ENCODE measurements around the gene MACROD2.
"Not testable (repeated sequence)": the region's sequence is repeated elsewhere in the genome, so short reads cannot be mapped to it uniquely, and the experiment has no call there.

Gene MACROD2

DNA sequence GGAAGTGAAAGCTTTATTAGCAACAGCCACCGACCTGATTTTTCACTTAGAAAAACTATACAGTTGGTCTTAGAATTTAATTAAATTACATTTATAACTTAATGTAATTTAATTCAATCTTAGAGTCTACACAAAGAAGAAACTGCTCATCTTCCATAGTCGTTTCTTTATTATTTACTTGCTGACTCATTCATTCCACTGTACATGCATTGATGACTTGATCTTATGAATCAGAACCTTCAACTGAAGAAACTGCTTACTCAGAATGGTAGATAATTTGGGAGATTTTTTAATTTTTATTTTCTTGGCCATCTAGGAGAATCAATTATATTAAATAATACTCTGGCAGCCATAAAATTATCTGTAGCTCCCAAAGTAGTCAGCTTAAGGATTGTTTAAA, 1363.7 kb downstream of the MACROD2 start:
- TF ChIP-seq CTCF (IDR thresholded peaks at IDR 0.05; ENCODE audit: insufficient read depth, low read depth, low read length, missing control alignments), result no peak
- no peak for DNase-seq (ENCODE audit: low read depth)
- no peak overlapping the region for H3K4me3 ChIP-seq (ENCODE audit: low read depth, low read length)

- no peak for DNase-seq (ENCODE audit: low read depth)
- H3K4me3 ChIP-seq (ENCODE audit: low read depth, low read length), result no peak overlapping the region
- no peak for TF ChIP-seq CTCF (IDR thresholded peaks at IDR 0.05; ENCODE audit: insufficient read depth, low read depth, low read length, missing control alignments)
Measured at GRCh38 chr20:15362849-15363248, 1367.5 kb downstream of the MACROD2 start.

DNA sequence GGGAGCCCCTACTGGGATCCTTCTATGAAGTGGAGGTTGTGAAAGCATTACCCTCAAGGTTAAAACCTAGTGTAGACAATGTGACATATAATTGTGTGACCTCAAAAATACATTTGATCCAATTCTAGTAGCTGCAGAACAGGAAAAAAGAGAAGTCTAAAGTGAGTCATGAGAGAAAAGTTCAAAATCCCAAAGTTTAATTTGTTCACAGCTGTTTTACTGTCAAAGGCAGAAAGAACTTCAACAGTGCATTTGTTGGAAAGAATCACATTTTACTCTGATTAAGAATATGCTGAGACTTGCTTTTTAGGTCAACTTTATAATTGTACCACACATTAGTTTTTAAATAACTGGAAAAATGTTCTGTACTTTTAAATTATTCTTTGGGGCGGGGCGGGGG, 1369.5 kb downstream of the MACROD2 start:
- no peak for DNase-seq (ENCODE audit: low read depth)
- no peak for TF ChIP-seq CTCF (IDR thresholded peaks at IDR 0.05; ENCODE audit: insufficient read depth, low read depth, low read length, missing control alignments)
- H3K4me3 ChIP-seq (ENCODE audit: low read depth, low read length), result no peak overlapping the region

DNA sequence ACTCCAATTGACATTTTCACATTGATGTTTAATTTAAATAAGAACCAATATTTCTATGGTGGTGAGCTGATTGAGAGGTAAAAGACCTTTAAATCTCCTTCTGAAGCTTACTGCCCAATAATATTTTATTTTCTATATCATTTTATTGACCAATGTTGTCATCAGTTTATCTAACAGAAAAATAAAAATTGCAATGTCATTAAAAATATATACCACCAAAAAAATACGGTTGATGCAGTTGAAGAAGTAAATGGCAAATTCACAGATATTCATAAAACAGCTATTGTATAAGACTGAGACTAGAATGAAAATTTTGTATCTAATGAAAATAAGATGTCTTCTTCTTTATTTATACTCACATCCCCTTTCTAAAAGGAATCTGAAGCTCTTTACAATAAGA, 1375.1 kb downstream of the MACROD2 start:
- no peak for TF ChIP-seq CTCF (IDR thresholded peaks at IDR 0.05; ENCODE audit: insufficient read depth, low read depth, low read length, missing control alignments)
- DNase-seq (ENCODE audit: low read depth), result no peak
- no peak overlapping the region for H3K4me3 ChIP-seq (ENCODE audit: low read depth, low read length)

- no peak for DNase-seq (ENCODE audit: low read depth)
- TF ChIP-seq CTCF (IDR thresholded peaks at IDR 0.05; ENCODE audit: insufficient read depth, low read depth, low read length, missing control alignments), result no peak
- no peak overlapping the region for H3K4me3 ChIP-seq (ENCODE audit: low read depth, low read length)
Measured at GRCh38 chr20:15374682-15375081, 1379.4 kb downstream of the MACROD2 start.

DNA sequence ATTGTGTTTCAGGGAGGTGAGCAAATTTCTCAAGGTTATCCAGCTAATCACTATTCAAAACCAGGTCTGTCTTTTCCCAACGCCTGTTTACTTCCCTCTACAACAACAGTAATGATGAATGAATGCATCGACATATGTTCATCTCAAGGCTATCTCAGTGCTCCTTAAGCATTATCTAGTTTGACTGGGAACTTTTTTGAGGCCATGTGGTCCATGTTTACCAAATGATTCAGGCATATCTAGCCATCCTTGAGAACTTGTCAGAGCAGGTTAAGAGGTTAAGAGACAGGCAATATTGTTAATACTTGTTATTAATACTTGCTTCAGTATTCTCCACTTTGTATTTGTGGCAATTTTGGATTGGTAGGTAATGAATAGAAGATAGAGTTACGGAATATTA, 1380.5 kb downstream of the MACROD2 start:
- DNase-seq (ENCODE audit: low read depth), result no peak
- no peak overlapping the region for H3K4me3 ChIP-seq (ENCODE audit: low read depth, low read length)
- no peak for TF ChIP-seq CTCF (IDR thresholded peaks at IDR 0.05; ENCODE audit: insufficient read depth, low read depth, low read length, missing control alignments)

GRCh38 chr20:15377603-15378002, 1382.3 kb downstream of the MACROD2 start:
- H3K4me3 ChIP-seq (ENCODE audit: low read depth, low read length); DNase-seq (ENCODE audit: low read depth): not testable (repeated sequence)

- H3K4me3 ChIP-seq (ENCODE audit: low read depth, low read length), result no peak overlapping the region
- no peak for DNase-seq (ENCODE audit: low read depth)
- no peak for TF ChIP-seq CTCF (IDR thresholded peaks at IDR 0.05; ENCODE audit: insufficient read depth, low read depth, low read length, missing control alignments)
Measured at GRCh38 chr20:15378151-15378550, 1382.8 kb downstream of the MACROD2 start.
